ENCODE results near the gene GPR108.
"Not testable (repeated sequence)": the region's sequence is repeated elsewhere in the genome, so short reads cannot be mapped to it uniquely, and the experiment has no call there.

GPR108 gene

DNA sequence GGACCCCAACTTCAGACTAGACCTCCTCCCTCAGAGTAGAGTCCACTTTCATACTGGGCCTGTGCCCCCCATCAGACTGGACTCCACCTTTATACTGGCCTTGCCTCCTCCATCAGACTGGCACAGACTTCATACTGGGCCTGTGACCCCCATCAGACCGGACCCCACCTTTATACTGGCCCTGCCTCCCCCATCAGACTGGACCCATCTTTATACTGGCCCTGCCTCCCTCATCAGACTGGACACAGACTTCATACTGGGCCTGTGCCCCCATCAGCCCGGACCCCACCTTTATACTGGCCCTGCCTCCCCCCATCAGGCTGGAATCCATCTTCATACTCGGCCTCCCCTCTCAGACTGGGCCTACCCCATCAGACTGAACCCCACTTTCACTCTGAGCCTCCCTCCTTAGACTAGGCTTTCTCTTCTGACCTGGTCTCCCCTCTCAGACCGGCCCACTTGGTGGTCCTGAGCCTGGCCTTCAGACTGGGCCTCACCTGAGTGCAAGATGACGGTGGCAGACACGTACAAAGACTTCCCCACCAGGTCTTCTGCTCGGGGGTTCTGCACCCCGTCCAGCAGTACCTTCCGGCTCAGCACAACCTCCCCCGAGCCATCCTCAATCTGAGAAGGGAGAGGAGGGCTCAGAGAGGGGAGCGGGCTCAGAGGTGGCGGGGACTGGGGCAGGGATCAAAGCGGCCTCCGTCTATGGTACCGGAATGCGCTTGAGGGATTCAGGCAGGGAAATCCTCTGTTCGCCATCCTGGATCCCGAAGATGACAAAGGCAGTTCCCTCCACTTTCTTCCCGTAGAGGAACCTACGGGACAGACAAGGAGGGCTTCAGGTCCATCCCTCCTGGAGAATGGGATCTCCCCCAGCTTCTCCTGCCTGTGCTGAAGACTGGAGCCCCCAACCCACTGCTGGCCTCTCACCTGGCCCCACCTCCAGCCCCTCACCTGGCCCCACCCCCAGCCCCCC, 24.4 kb downstream of the GPR108 start:
- Histone ChIP-seq H3K27ac (no peak overlapping the region), H3K4me3 (no peak overlapping the region)

DNA sequence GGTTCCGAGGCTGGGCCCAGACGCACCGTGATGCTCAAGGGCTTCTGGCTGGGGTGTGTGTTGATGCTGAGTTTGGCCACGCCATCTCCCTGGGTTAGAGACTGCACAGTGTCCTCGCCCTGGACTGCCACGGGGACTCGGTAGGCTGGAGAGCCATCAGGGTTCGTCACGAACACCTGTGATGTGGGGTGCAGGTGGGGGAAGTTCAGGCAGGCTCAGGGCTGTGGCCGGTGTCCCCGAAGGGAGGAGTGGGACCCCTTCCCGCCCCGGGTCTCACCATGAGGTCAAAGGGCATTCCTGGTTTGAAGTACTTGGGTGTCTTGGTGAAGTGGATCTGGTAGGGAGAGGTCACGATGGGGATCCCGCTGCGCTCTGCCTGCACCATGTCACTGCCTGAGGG, 25.1 kb downstream of the GPR108 start:
- Histone ChIP-seq H3K27ac (no peak overlapping the region), H3K4me3 (no peak overlapping the region)

DNA sequence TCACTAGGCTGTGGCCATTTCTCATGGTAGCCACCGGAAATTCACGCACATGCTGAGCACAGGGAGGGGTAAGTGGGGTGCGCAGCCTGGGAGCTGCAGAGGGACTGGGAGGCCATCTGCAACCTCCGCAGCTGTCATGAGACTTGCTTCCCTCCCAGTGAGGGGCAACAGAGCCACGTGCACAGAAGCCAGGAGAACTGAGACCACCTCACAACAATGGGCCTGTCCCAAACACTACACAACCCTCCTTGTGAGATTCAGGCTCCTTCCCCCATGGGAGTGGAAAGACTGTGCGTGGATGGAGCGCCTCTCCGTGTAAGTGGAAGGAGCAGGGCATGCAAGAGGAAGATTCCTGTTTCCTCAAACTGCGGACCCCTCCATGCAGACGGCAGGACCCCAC, 25.8 kb downstream of the GPR108 start:
- Histone ChIP-seq H3K4me3 (no peak overlapping the region), H3K27ac (no peak overlapping the region)

DNA sequence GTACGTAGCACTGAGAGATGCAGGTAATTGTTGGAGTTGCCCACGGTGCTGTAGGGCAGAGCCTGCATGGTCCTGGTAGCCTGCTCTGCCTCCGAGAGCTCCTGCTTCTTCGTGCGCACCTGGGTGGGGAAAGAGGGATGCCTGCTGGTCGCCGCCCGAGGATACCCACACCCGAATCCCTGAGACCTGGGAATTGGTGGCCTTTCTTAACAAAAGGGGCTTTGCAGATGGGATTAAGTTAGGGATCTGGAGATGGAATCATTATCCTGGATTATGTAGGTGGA, 26.4 kb downstream of the GPR108 start:
- Histone ChIP-seq H3K27ac (no peak overlapping the region), H3K4me3 (no peak overlapping the region)

DNA sequence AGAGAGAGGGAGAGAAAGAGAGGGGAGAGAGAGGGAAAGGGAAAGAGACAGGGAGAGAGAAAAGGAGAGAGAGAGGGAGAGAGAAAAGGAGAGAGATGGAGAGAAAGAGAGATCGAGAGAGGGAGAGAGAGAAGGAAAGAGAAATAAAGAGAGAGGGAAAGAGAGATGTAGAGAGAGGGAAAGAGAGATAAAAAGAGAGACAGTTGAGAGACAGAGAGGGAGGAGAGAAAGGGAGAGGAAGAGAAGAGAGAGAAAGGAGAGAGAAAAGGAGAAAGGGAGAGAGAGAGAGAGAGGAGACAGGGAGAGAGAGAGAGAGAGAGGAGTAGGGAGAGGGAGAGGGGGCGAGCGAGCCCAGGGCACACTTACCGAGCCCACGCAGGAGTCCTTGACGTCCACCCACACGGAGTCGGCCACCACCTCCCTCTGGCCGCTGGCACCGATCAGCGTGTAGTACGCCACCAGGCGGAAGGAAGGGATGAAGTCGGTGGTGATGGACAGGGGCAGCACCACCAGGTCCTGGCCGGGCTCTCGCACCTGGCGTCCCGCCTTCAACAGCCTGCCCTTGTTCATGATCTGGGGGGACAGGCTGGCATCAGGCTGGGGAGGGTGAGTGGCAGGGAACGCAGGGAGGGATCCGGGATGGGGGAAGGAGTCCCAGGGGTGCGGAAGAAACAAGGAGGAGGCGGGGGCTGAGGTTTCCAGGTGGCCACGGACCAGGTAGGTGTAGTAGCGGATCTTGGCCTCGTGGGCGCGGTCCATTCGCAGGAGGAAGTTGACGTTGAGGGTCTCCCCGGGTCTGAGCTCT, 26.9 kb downstream of the GPR108 start:
- no peak overlapping the region for H3K27ac ChIP-seq
- no peak overlapping the region for H3K4me3 ChIP-seq

DNA sequence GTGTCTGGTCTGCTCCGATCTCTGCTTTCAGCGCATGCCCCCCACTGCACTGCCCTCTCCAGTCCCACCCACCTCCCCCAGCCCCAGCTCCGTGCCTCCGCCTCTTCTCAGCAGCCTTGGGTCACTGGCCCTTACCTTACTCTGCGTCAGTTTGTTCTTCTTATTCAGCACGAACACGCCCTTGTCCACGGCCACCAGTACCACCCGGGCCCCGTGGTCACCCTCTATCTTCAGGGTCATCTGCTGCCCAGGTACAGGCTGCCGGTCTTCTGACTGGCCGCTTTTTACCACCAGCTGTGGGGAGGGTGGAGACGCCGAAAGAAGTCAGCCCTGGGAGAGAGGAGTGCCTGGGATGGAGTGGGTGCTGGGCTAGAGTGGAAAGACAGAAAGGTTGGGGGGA, 27.8 kb downstream of the GPR108 start:
- Histone ChIP-seq H3K27ac (no peak overlapping the region), H3K4me3 (no peak overlapping the region)

DNA sequence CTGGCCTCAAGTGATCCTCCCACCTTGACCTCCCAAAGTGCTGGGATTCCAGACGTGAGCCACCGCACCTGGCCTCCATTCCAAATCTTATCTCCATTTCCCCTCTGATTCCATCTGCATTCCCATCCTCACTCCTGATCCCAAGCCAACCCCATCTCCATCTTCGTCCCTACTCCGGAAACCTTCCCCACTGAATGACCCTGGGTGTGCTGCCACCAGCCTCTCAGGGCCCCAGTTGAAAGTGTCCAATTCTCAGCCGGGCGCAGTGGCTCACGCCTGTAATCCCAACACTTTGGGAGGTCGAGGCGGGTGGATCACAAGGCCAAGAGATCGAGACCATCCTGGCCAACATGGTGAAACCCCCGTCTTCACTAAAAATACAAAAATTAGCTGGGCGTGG, 28.5 kb downstream of the GPR108 start:
- not testable (repeated sequence) for H3K27ac ChIP-seq, H3K4me3 ChIP-seq

DNA sequence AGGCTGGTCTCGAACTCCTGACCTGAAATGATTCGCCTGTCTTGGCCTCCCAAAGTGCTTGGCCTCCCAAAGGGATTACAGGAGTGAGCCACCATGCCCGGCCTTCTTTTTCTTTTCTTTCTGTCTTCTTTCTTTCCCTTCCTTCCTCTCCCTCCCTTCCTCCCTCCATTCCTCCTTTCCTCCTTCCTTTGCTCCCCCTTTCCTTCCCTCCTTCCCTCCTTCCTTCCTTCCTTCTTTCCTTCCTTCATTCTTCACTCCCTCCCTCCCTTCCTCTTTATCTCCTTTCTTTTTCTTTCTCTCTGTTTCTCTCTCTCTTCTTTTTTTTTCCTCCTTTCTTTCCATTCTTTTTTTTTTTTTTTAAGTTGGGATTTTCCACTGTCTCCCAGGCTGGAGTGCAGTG, 29.0 kb downstream of the GPR108 start:
- Histone ChIP-seq H3K27ac (no peak overlapping the region), H3K4me3 (no peak overlapping the region)

DNA sequence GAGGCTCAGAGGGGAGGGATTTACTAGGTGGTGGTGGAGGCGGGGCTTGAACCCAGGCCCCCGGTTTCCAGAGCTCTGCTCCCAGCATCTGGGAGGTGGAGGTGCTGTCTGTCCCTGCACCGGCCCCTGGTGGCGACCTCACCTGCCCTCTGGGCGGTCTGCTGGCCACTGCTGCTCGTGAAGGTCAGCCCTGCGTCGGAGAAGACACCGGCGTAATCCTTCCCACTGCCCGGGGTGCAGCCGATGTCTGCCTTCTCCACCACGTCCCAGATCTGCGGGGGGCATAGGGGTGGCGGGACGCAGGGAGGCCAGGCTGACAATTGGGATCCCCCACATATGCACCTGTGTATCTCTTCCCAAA, 29.7 kb downstream of the GPR108 start:
- no peak overlapping the region for H3K27ac ChIP-seq

DNA sequence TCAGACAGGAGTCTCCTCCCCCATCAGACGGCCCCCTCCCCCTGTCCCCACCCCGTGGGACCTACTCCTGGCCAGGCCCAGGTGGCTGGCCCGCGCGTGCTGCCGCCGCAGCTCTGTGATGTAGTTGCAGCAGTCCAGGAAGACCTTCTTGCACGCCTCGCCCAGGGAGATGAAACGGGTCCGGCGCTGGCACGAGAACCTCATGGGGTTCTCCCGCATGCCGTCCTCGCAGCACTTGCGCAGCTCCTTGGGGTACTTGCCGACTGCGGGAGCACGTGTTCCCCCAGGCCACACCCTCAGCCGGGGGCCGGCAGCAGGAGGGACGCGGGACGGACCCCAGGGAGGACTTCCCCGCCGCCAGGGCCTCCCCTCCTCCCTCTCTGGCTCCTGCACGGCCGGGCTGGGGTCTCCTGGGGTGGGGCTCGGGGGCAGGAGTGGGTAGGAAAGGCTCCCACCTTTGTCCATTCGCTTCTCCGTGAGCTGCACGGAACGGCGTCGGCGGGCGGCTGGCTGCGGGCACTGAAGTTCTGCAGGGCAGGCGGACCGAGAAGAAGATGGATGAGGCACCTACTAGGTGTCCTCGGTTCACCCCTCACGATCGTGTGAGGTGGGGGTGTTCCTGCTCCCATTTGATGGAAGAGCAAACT, 30.2 kb downstream of the GPR108 start:
- no peak overlapping the region for H3K4me3 ChIP-seq
- H3K27ac ChIP-seq = no peak overlapping the region

More for the DNA sequence above, 29.7 kb downstream of the GPR108 start:
- H3K4me3 ChIP-seq = no peak overlapping the region

DNA sequence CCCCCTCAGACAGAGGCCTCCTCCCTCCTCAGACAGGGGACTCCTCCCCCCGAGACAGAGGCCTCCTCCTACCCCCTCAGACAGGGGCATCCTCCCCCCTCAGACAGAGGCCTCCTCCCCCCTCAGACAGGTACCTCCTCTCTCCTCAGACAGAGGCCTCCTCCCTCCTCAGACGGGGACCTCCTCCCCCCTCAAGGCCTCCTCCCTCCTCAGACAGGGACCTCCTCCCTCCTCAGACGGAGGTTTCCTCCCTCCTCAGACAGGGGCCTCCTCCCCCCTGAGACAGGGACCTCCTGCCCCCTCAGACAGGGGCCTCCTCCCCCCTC, 30.8 kb downstream of the GPR108 start:
- Histone ChIP-seq H3K4me3 (no peak overlapping the region), H3K27ac (no peak overlapping the region)

DNA sequence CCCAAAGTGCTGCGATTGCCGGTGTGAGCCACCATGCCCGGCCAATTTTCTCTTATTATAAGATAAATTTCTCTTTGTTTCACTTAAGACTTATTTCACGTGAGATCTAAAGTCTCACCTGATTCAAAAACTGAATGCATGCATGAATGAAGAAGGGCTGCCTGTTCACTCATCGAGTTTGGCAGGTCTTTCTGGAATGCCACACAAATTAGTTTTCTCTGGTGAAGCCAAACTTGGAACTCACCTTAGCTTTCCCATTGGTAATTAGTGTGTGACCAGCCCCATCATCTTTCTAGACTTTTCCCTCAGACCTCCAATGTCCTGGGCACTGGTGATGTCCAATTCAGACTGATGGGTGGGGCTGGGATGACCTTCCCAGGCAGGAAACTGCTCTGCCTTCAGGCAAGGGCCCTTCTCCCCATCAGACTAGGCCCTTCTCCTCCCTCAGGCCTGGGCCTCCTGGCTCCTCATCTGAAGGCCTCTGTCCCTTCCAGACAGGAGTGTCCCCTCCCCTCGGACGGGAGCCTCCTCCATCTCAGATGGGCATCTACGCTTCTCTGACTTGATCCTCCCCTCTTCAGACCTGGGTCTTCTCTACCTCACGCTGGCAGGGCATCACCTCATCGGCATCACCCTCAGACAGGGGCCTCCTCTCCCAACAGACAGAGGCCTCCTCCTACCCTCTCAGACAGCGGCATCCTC, 31.3 kb downstream of the GPR108 start:
- Histone ChIP-seq H3K27ac (no peak overlapping the region), H3K4me3 (no peak overlapping the region)

DNA sequence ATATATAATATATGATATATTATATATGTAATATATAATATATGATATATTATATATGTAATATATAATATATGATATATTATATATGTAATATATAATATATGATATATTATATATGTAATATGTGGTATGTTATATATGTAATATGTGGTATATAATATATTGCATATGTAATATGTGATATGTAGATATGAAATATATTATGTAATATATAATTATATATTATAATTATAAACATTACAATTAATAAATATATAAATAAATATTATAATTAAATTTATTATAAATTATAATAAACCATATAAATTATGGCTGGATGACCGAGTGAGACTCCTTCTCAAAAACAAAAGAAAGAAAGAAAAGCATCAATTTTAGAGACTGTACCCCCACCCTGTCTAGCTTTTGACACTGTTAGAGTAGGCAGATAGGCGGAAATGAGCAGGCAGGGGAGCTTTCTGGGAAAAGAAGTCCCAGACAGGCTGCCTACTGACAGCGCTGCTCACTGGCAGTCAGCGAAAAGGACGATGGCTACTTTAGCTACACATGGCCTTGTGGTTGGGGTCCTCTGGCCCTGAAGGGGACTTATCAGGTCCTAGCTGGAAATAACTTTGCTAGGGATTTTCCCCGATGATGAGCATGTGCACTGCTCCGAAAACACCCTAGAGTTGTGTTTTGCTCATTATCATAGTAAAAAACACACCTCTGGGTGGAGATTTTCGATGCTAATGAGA, 36.6 kb downstream of the GPR108 start:
- H3K4me3 ChIP-seq = no peak overlapping the region
- no peak overlapping the region for H3K27ac ChIP-seq

DNA sequence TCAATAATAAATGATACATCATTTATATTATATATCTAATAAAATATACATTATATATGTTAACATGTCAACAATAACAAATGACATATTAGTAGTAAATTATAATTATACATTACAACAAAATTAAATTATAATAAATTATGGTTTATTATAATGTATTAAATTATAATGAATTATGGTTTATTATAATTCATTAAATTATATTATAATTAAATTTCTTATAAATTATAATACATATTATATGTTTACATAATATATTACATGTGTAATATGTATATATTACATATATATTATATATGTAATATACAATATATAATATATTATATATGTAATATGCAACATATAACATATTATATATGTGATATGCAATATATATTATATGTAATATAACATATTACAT, 37.4 kb downstream of the GPR108 start:
- Histone ChIP-seq H3K27ac (no peak overlapping the region), H3K4me3 (no peak overlapping the region)

DNA sequence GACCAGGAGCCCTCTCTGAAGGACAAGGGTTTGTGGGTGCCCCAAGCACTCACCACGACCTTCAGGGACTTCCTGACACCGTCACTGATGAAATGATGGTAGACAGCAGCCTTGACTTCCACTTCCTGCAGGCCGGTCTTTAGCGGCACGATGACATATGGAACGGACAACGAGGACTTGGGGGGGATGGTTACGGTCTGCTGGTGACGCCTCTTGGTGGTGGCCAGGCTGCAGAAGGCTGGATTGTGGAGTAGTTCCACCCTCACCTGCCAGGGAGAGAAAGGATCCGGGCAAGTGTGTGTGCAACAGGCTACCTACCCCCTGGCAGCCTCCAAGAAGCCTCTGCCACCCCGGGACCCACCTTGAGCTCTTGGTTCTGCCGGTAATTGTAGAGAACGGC, 40.1 kb downstream of the GPR108 start:
- H3K27ac ChIP-seq = no peak overlapping the region
- no peak overlapping the region for H3K4me3 ChIP-seq

DNA sequence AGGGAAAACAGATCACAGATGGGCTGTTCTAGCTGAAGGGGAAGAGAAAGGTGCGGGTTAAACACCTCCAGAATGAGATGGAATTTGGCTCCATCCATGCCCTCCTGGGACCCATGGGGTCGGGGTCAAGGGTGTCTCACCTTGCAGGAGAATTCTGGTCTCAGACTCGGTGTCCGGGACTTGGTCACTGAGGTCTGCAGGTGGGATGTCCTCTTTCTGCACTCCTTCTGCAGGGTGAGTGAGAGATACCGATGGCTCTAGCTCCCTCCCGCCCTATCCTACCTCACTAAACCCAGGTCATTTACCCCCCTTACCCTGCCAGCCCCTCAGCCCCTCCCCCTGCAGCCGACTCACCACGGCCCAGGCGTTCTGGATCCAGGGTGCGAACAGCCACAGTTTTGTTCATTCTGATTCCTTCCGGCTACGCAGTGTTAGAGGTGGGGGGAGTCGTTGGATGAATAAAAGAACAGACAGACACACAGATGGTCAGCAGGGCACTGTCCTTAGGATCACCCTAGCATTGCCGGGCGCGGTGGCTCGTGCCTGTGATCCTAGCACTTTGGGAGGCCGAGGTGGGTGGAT, 41.0 kb downstream of the GPR108 start:
- H3K27ac ChIP-seq = no peak overlapping the region
- H3K4me3 ChIP-seq = no peak overlapping the region

DNA sequence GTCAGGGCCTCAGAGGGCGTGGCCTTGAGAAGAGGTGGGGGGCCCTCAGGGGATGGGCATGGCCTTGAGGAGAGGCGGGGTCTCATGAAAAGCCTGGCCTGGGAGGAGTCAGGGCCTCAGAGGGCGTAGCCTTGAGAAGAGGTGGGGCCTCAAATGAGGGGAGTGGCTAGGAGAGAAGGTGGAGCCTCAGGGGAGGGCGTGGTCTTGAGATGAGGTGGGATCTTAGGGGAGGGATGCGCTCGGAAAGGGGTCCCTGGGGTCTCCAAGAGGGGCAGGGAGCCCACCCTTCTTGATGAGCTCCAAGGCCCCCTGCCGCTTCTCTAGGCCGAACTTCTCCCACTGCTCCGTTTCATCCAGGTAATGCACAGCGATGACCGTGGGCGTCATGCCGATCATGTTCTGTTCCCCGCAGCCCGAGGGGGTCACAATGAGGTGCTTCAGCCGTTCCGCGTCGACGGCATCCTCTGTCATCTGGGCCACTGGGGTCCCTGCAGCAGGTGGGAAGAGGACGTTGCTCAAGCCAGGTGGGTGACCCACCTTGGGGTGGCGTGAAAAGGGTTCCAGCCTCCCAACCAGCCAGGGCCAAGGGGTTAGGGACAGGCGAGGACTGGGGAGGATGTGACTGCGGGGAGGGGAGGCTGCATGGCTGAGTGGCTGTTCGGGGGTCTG, 43.1 kb downstream of the GPR108 start:
- Histone ChIP-seq H3K4me3 (no peak overlapping the region), H3K27ac (no peak overlapping the region)

DNA sequence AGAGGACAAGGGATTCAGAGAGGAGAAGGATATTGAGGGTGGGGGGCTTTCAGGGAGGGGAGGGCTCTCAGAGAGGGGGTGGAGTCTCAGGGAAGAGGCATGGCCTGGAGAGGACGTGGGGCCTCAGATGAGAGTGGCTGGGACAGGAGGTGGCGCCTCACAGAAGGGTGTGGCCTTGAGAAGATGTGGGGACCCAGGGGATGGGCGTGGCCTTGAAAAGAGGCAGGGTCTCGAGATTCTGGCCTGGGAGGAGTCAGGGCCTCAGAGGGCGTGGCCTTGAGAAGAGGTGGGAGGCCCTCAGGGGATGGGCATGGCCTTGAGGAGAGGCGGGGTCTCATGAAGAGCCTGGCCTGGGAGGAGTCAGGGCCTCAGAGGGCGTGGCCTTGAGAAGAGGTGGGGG, 43.7 kb downstream of the GPR108 start:
- no peak overlapping the region for H3K27ac ChIP-seq

DNA sequence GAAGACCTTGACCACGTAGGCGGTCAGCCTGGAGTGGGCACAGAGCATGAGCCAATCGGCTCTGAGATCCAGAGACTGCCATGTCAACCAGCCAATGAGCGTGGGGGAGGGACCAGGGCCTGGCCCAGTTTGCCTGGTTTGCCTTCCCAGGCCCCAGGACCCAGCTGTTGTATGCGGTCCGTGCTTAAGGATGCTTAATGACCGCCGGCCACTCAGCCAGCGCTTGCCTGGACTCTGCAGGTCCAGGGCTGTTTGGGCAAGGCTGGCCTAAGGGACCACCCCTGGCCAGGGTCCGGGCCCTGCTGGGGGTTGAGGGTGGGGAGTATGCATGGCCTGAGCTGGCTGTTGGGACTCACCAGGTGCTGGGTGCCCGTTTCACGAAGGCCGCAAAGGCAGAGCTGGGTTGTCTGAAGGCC, 44.3 kb downstream of the GPR108 start:
- H3K4me3 ChIP-seq = no peak overlapping the region
- H3K27ac ChIP-seq = no peak overlapping the region

More for the DNA sequence above, 43.7 kb downstream of the GPR108 start:
- H3K4me3 ChIP-seq = no peak overlapping the region

Measured in skin epidermis (tissue), 12 donors.